ENCODE measurements around the gene CLIP1.

Gene CLIP1

GRCh38 chr12:122245553-122245952, 176.9 kb downstream of the CLIP1 start:
- DNase-seq (ENCODE audit: low spot score): no peak

GRCh38 chr12:122244565-122245371, 177.7 kb downstream of the CLIP1 start:
- DNase-seq (ENCODE audit: low spot score): peak; percentile 13

- no peak for DNase-seq (ENCODE audit: low spot score)
Measured at GRCh38 chr12:122243965-122244364, 178.5 kb downstream of the CLIP1 start.

GRCh38 chr12:122238861-122239260, 183.6 kb downstream of the CLIP1 start:
- DNase-seq (ENCODE audit: low spot score): no peak

- DNase-seq (ENCODE audit: low spot score): no peak
Measured at GRCh38 chr12:122235741-122236140, 186.7 kb downstream of the CLIP1 start.

- no peak for DNase-seq (ENCODE audit: low spot score)
Measured at GRCh38 chr12:122232691-122233090, 189.8 kb downstream of the CLIP1 start.

- no peak for DNase-seq (ENCODE audit: low spot score)
Measured at GRCh38 chr12:122230798-122231197, 191.7 kb downstream of the CLIP1 start.

- DNase-seq (ENCODE audit: low spot score): no peak
Measured at GRCh38 chr12:122228092-122228491, 194.4 kb downstream of the CLIP1 start.

GRCh38 chr12:122227341-122227740, 195.1 kb downstream of the CLIP1 start:
- no peak for DNase-seq (ENCODE audit: low spot score)

- no peak for DNase-seq (ENCODE audit: low spot score)
Measured at GRCh38 chr12:122226366-122227125, 195.9 kb downstream of the CLIP1 start.

GRCh38 chr12:122225683-122226365, 196.6 kb downstream of the CLIP1 start, which contains the start of gene DIABLO:
Gene DIABLO, minus strand, starts transcription at chr12:122226052. Its CDS starts 38 bp downstream, at chr12:122226014.
- peak; percentile 100 for DNase-seq (ENCODE audit: low spot score)

All from GM03348 (cell line).